Fibroblast of skin of scalp (primary cell): Measurements from ENCODE around the gene KIF25.

ENCODE experiments used
- DNase-seq: peaks from one replicate; pipeline ENCODE4 v3.0.0-alpha.2; 2013

KIF25 gene

DNA sequence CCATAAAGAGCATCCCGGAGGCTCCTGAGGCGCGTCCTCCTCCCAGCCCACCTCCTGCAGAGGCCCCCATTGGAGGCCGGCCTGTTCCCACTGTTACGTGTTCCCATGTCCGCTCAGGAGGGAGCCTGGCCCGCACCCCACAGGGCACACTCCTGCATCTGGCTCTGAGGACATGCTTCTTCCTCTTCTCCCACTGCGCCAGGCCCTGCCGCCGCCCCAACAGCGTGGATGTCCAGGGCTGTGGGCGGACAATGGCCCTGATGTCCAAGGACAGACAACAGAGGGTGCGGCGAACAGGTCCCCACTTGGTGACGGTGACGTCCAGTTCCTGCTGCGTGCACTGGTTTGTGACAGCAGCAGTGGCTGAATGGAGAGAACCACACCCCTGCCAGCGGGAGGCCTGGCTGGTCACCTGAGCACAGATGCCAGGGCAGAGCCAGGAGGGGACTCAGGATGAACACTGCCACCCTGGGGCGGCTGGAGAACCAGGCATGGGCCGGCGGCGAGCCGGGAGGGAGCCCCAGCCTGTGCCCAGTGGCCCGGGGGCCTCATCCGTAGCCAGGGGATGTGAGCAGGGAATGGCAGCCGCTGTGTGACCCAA, 54.9 kb downstream of the KIF25 start:
- DNase-seq, result no peak

DNA sequence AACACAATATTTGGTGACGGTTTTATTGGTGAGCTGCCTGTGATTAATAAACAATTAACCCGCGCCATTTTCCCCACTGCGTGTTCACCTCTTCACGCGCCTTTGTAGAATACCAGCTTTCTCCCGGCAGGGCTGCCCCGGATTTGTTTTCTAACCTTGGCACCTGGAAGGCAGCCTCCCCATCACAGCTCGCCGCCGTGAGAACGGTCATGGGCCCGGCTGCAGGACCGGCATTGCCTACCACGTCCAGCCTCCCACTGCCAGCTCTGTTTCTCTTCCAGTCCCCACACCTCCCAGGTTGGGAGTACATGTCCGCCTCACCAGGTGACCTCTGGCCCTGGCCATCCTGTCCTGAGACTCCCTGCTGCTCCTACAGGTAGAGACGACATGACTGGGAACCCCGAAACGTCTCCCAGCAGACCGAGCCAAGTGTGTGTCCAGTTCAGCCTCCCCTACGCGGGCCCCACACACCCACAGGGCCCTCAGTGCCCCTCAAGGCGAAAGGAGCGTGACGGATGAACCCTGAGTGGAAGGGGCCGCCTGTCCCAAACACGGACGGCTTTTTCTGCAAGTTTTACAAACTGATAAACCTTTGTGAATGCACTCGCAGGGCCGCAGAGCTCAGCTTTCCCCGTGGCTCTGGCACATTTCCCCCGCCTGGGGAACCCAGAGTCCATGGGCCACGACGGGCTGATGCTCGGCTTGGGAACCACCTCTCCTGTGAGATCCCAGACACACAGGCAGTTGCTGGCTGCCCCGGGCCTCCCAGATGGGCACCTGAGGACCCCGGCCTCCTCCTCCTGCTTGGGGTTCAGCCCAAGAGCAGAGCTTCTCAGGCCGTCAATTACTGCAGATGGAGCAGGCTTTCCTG, 55.9 kb downstream of the KIF25 start:
- no peak for DNase-seq

GRCh38 chr6:168053957-168054471, 56.5 kb downstream of the KIF25 start:
- DNase-seq, result no peak

DNA sequence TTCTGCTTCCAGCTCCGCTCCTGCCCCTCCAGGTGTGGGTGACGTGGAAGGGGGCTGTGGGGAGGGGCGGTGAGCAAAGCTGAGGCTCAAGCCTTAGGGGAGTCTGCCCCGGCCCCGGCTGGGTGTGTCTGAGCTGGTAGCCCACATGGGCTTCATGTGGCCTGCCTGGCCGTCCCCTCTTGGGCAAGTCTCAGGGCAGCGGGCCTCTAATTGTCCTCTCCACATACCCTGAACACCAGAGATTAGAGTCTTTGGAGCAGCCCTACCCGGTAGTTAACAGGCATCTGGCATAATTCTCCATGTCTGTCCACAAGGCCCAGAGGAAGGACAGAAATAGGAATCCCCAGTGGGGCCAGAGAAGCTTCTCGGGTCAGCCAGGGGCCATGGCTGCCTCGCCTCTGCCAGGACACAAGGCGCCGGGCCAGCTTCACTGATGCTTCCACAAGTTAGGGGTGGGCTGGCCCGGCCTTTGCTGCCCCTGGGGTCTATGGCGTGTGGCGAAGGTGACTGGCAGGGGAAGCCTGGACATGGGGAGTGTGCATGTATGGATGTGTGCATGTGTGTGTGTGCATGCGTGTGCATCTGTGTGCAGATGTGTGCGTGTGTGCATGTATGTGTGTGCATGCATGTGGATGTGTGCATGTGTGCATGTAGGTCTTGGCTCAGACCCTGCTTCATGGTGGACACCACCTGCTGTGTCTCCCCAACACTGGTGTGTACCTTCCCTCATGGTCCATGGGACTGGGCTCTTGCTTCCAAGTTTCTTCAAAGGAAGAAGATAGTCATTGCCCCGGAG, 57.5 kb downstream of the KIF25 start:
- DNase-seq, result no peak

DNA sequence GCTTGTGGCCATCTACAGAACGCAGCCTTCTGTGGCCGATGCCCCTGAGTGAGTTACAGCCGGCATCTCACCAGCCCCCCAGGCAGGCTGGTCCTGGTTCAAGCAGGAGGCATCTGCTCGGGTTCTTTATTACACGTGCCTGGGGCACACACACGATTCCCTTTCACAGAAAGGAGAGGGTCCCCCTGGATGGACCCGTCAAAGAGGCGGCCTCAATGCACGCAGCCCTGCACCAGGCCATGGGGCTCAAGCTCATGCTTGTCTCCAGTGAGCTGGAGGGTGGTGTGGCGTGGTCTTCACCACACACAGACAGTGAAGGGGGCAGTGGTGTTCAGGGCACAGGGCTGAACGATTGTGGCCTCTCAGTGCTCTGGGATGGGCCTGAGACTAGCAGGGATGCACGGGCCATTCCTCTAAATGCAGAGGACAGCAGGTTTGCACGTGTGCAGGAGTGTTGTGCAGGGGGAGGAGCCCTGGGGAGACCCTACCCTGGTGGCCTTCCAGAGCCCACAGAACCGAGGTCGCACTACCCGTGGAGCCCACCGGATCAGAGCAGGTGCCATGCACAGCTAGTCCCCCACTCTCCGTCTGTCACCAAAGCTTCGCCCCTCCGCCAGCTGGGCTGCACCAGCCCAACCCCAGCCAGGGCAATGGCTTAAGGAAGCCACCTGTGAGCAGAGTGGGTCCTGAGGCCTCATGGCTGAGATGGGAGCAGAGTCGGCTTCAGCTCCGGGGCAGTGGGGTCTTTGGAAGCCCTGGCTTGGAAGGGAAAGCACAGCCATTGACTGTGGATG, 58.4 kb downstream of the KIF25 start:
- no peak for DNase-seq

- DNase-seq, result no peak
Observed at GRCh38 chr6:168056892-168057527, 59.5 kb downstream of the KIF25 start.

DNA sequence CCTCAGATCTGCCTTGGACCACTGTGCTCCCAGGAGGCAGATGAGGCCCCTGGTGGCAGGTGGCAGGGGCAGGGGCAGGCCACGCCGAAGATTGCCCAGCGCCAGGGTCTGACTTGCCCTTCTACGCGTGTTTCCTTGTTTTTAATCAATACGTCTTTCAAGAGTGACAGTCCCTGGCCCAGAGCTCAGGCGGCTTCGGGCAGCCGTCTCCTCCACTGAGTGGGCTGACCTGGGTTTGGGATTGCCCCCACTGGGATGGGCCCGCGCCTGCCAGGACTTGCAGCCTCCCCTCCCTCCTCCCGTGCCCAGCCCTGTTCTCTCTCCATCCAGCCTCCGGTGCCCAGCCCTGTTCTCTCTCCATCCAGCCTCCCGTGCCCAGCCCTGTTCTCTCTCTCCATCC, 60.4 kb downstream of the KIF25 start:
- DNase-seq, result no peak

GRCh38 chr6:168058691-168059551, 61.5 kb downstream of the KIF25 start:
- DNase-seq, result no peak

DNA sequence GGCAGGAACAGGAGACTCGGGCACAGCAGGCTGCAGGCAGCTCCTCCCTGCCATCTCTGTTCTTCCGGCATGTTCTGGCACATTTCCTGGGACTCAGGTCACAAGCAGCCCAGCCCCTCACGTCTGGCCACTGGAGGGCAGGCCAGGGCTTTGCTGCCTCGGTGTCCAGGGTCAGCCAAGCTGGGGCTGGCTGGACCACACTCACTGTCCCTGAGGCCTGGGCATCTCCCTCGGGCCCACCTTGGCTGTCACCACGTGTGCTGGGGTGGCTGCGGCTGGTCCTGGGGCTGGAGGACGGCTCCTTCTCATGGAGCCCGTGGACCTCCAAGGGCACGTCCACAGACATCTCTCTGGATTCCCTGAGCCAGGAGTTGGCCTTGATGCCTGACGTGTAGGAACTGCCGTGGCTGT, 63.1 kb downstream of the KIF25 start:
- DNase-seq, result peak; percentile 60

GRCh38 chr6:168061269-168062210, 64.1 kb downstream of the KIF25 start:
- DNase-seq, result no peak

DNA sequence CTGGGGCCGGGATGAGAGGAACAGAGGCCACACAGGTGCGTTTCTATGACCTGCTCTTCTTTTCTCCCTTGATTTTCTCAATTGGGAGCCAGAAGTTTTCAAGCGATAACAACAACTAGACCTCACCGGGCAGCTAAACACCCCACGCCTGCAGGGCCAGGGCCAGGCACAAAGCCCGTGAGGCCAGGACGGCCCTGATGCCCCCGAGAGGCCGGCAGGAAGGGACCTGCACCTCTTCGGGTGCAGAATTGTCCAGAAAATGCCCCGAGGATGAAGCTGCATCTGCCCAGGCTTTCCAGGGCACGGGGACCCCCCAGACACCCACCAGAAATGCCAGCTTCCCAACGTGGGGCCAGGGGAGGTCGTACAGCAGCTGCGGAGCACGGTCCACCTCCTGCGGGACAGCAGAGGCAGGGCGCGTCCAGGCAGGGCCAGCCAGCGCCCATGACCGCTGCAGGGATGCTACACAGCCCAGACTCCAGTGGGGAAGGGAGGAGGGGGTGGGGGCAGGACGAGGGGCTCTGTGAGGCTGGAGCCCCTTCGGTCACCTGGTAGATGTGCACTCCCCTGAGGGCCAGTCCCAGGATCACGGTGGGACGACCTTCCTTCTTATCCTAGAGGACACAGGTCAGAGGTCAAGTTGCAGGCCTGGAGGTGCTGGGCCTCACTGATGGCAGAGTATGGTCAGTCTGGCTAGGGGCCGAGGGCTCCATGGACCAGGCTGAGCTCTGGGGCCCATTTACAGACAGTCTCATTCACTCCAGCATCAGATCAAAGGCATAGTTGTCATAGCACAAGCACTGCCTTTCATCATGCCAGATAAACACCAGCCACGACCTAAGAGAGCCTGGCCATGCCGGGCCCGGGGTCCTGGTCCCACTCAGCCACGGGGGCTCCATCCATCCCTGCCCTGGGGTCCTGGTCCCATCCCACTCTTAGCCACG, 65.1 kb downstream of the KIF25 start:
- DNase-seq, result no peak

DNA sequence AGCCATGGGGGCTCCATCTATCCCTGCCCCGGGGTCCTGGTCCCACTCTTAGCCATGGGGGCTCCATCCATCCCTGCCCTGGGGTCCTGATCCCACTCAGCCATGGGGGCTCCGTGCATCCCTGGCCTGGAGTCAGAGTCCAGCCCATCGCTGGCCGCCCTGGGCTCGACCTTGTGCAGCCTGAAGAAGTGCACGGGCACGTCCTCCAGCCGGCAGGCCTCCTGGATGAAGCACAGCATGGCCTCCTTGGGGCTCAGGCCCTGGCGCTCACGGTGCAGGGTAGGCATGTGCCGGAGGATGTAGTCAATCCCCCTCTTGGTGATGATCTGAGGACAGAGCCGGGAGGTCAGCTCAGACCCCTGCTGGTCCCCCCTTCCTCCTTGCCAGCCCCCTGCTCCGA, 66.0 kb downstream of the KIF25 start:
- no peak for DNase-seq

- DNase-seq, result no peak
Observed at GRCh38 chr6:168064226-168064807, 66.8 kb downstream of the KIF25 start.

DNA sequence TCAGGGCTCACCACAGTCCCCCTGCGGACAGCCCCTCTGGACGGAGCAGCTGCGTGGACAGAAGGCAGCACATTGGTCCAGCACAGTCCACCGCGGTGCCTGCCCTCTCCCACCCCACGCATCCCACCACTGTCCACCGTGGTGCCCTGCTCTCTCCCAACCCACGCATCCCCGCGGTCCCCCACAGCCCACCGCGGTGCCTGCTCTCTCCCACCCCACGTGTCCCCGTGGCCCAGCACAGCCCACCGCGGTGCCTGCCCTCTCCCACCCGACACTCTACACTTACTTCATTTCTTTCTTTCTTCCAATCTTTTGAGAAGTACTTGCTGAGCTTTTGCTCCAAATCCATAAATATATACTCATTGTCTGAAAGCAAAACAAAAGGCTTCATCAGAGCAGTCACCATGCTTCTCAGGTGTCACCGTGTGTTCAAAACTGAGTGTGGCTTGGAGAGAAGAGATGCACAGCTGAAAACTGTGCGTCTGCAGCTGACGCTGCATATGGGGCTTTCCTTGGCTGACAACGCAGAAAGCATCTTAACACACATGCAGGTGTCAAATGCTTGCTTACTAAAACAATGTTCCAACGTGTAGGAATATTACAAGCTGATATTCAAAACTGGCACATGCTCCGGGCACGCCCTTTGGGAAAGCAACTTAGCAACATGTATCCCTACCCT, 69.7 kb downstream of the KIF25 start:
- no peak for DNase-seq

DNA sequence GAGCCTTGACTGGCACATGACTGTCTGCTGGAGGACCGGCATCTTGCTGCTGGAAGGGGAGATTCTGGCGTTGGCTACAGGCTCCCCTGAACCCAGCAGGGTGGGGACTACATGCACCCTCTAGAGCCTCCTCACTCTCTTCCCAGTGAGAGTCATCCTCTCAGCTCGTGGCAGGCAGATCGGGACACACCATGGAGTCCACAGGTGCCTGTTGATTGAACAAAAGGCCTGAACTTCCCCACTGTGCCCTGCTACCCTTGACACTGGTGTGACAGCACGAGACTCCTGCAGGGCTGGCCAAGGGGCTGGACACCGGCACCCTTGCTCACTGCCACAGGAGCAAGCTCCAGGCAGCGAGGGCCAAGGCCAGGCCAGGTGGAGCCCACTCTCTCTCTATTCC, 73.3 kb downstream of the KIF25 start:
- DNase-seq, result no peak

- no peak for DNase-seq
Observed at GRCh38 chr6:168071620-168072019, 74.1 kb downstream of the KIF25 start.

DNA sequence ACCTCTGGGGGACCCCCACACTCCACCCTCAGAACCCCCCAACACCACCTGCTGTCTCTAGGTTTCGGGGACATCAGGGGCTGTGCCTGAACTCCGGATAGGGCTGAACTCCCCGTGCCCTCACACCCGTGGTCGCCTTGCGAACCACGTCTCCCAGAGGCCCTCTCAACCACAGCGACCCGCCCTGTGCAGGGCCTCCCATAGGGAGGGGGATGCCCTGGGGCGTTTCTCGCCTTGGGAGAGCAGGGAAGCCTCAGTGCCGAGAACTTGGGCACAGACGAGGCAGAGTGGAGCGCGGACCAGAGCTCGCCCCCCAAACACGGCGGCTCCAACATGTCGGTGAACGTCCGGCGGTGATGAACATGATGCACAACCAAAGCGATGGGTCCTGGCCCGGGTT, 74.8 kb downstream of the KIF25 start:
- no peak for DNase-seq
